Fibroblast of villous mesenchyme (primary cell): ENCODE results near the gene OR7D2. TPM values are rescaled to one million over a fixed set of nuclear protein-coding genes. Genes with fewer than 3 reads are reported as not detected.

Experiments
- DNase-seq: peaks from one replicate; pipeline ENCODE4 v3.0.0-alpha.2; 2010; ENCODE audit warnings: low read depth
- H3K4me3 ChIP-seq: 2 replicates; pipeline ENCODE4 v1.5.1; 2011; ENCODE audit warnings: low read depth, mild to moderate bottlenecking, low read length
- CTCF ChIP-seq: IDR thresholded peaks from 2 replicates; pipeline ENCODE4 v1.5.1; 2012; ENCODE audit warnings: low read depth, mild to moderate bottlenecking, low read length; ENCODE audit not compliant: insufficient read depth
- total RNA-seq: library from RNA; depleted of rRNA; stranded (reverse); fragments of >200 nt; gene quantifications from 2 replicates; pipeline ENCODE4 v1.2.3, GENCODE V29; 2012

The OR7D2 gene
- total RNA-seq, 1 donor = 0.43 TPM

DNA sequence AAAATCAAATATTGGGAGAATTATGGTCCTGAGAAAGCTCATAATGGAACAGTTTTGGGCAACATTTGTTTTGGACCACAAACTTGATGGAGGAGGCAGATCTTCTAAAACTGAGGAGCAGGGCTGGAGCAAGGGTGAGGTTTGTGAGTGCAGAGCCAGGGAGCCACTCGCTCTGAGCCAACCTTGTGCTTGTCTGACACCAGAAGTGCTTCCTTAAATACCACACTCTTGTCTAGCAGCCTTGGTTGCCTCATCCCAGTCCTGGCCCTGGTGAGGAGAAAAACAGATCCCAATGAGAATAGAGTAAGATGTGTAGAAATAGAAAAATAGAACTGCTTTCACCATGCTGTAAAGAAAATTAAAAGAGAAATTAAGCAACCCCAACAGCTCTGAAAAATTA, 31.9 kb upstream of the OR7D2 start:
- DNase-seq = no peak
- no peak overlapping the region for H3K4me3 ChIP-seq
- TF ChIP-seq CTCF = no peak

DNA sequence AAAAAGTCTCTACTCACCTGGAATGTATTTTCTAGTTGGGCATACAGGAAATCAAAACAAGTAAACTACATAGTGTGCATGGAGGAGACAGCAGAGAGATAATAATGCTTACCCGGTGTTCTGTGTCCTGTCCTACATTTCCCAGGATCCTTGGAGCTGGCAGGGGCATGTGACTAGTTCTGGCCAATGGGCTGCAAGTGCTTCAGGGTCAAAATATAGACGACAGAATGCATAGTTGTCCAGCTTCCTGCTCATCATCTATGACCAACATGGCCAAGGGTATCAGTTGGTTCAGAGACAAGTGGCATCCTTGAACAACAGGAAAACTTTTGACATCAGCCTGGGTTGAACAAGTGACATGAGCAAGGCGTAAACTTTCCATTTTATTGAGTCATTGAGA, 30.1 kb upstream of the OR7D2 start:
- no peak for TF ChIP-seq CTCF
- no peak overlapping the region for H3K4me3 ChIP-seq
- DNase-seq = no peak

DNA sequence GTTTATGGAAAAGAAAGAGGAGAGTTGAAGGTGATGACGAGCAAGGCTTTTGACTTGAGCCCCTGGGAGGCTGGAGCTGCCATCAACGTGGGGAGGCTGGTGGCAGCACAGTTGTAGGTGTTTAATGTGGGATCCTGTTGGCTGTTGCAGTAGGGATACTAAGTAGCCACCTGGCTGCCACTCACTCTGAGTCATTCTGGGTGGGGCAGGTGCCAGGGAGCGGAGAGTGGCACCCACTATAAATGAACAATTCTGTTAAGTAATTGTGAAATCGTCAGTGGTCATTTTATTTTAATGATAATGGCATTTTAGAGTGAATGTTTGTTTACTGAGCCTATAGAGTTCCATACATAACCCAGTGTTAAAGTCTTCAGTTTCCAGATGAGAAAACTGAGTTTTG, 28.8 kb upstream of the OR7D2 start:
- TF ChIP-seq CTCF = no peak
- H3K4me3 ChIP-seq = no peak overlapping the region
- no peak for DNase-seq

DNA sequence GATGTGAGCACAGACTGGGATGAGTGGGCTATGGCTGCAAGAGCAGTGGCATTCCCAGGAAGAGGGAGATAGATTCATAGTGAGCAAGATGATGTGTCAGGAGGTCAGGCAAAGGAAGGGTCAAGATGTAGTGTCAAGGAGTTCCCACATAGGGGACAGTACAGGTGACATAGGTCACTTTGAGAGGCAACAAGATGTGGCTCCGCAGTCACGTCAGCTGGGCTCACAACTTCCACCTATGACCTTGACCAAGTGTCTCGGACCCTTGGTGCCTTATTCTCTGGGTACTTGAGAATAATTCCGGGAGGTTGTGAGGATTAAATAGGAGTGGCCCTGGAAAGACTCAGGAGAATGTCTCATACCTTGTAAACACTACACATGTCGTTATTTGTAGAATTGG, 28.1 kb upstream of the OR7D2 start:
- TF ChIP-seq CTCF = no peak
- no peak overlapping the region for H3K4me3 ChIP-seq
- no peak for DNase-seq

- no peak overlapping the region for H3K4me3 ChIP-seq
- TF ChIP-seq CTCF = no peak
- DNase-seq = no peak
Measured at GRCh38 chr19:9151367-9151766, 27.4 kb upstream of the OR7D2 start.

DNA sequence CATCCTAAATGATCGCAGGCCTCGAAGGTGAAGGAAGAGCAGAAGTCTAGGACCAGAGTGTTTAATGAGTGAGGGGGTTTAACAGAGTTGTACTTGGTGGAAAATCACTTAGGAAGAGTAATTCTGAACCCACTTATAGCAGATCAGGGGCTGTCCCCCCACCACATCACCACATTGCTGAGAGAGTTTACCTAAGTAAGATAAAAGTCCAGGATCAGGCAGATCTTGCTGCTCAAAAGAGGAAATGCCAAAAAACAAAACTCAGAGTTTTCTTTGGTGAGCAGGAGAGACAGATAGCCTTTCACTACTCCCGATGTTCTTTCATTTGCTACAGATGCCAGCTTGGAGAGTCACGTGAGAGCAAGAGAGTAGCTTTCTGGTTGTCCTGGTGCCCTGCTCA, 23.2 kb upstream of the OR7D2 start:
- TF ChIP-seq CTCF = no peak
- no peak overlapping the region for H3K4me3 ChIP-seq
- DNase-seq = no peak

GRCh38 chr19:9156304-9156703, 22.5 kb upstream of the OR7D2 start:
- no peak overlapping the region for H3K4me3 ChIP-seq
- DNase-seq = no peak
- TF ChIP-seq CTCF = no peak
